Testis (tissue), 2 donors: ENCODE data around the gene GPR157.

ENCODE experiments used
- CTCF ChIP-seq, 3 experiments: fragments of 450-650 bp in 2 of 3; fragments of 200-600 bp in 1 of 3; sonication (generic) in 1 of 3; IDR thresholded peaks; one replicate each; pipeline ENCODE4 v1.5.1; 2016 to 2019; ENCODE audit warnings: antibody characterized with exemption in 3 of 3, mild to moderate bottlenecking in 2 of 3, moderate library complexity in 1 of 3
- POLR2A ChIP-seq: fragments of 450-650 bp; IDR thresholded peaks from one replicate; pipeline ENCODE4 v1.6.1; 2017; ENCODE audit warnings: antibody characterized with exemption, mild to moderate bottlenecking, moderate library complexity

DNA sequence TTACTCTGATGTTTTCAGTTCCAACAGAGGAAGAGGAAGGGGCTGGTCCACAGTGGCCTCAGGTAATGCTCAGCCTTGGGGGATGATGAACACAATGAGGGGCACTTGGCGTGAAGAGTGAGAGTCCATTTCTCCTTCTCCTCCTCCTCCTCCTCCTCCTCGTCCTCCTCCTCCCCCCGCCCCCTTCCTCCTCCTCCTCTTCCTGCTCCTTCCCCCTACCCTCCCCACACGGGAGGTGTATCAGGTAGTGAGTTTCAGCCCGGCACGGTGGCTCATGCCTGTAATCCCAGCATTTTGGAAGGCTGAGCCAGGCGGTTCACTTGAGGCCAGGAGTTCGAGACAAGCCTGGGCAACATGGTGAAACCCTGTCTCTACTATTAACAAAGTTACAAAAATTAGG lies 17.3 kb upstream of the GPR157 start:
- TF ChIP-seq CTCF (IDR thresholded peaks at IDR 0.05) (no peak), POLR2A (no peak)
